ENCODE results near the gene BCL3. TPM values are rescaled to one million over a fixed set of nuclear protein-coding genes. Genes with fewer than 3 reads are reported as not detected.
"Not testable (repeated sequence)": the region's sequence is repeated elsewhere in the genome, so short reads cannot be mapped to it uniquely, and the experiment has no call there.

The BCL3 gene
- total and polyA plus RNA-seq, 2 of the 4 experiments (the other 2 are of a cell fraction) = 1.6 to 26.0 TPM

- POLR2A ChIA-PET (ENCODE audit: unreplicated experiment) = not testable (repeated sequence)
These were observed 33.2 kb downstream of the BCL3 start for GRCh38 chr19:44781694-44782093.

More at GRCh38 chr19:44781694-44782093, 33.2 kb downstream of the BCL3 start:
- H2AFZ ChIP-seq (replicated peaks; ENCODE audit: low read length, poor library complexity); H3K14ac ChIP-seq (replicated peaks; ENCODE audit: low read depth, low read length); H3K9me1 ChIP-seq (ENCODE audit: insufficient read depth, low read length); H3K9ac ChIP-seq (ENCODE audit: low read depth, low read length); H3K4me1 ChIP-seq (ENCODE audit: control insufficient read depth, insufficient read depth, low read length); H4K5ac ChIP-seq (ENCODE audit: low read depth, low read length); H4K20me1 ChIP-seq (ENCODE audit: insufficient read depth, low read length); dilution Hi-C loops (cut with HindIII; ENCODE audit: low sequenced_read_pairs, unreplicated experiment); H3K4ac ChIP-seq (ENCODE audit: low read depth, low read length); H3K23ac ChIP-seq (ENCODE audit: low read depth, low read length); H2BK15ac ChIP-seq (ENCODE audit: low read depth, low read length); H3K4me2 ChIP-seq (ENCODE audit: low read depth, low read length); H3K27me3 ChIP-seq (ENCODE audit: control insufficient read depth, insufficient read depth, low read length); DNase-seq; H3K27ac ChIP-seq (ENCODE audit: insufficient read depth, low read length); H3K9me3 ChIP-seq (ENCODE audit: control insufficient read depth, insufficient read depth, low read length); H2BK120ac ChIP-seq (ENCODE audit: low read depth, low read length); H3K56ac ChIP-seq (ENCODE audit: extremely low read depth, insufficient read depth, low read length); H4K8ac ChIP-seq (ENCODE audit: low read depth in 2 of 2, low read length in 2 of 2); H2AK9ac ChIP-seq (replicated peaks; ENCODE audit: low read depth, low read length, poor library complexity); H2BK20ac ChIP-seq (ENCODE audit: low read depth, low read length); H3K18ac ChIP-seq (ENCODE audit: low read depth, low read length); H2BK5ac ChIP-seq (ENCODE audit: low read depth, low read length, poor library complexity, severe bottlenecking); H3K79me1 ChIP-seq (ENCODE audit: low read depth in 1 of 2, low read length in 2 of 2); H4K91ac ChIP-seq (ENCODE audit: insufficient read depth, low read depth, low read length); intact Hi-C loops (cut with micrococcal nuclease); H2AK5ac ChIP-seq (ENCODE audit: low read depth, low read length); CTCF ChIA-PET; H3K4me3 ChIP-seq (ENCODE audit: insufficient read depth, low read depth, low read length); H3K36me3 ChIP-seq (ENCODE audit: control insufficient read depth, insufficient read depth, low read length); ATAC-seq (ENCODE audit: low read depth); BruUV-seq (replicated peaks): not testable (repeated sequence)
- WGBS, 2 experiments (ENCODE audit: extremely low coverage in 2 of 2, insufficient read length in 1 of 2) = no CpG with 5 or more reads among the region's 2 CpGs
- in situ Hi-C loops (cut with MboI; ENCODE audit: low sequenced_read_pairs) = loop anchor here (5.0 to 25.0 kb wide), 2 partner anchors 61 to 219 kb away; no protein-coding TSS in a partner anchor
